Measurements from ENCODE around the gene TJP1. TPM values are rescaled to one million over a fixed set of nuclear protein-coding genes. Genes with fewer than 3 reads are reported as not detected.

Gene TJP1
- total RNA-seq, 1 experiment from 2014 or later = 140 TPM

- Histone ChIP-seq H3K56ac (ENCODE audit: insufficient read length, low read depth, low read length) (no peak overlapping the region), H4K5ac (ENCODE audit: insufficient read length, low read depth, low read length) (no peak overlapping the region), H3K18ac (ENCODE audit: insufficient read length, low read depth, low read length) (no peak overlapping the region), H3K27me3 (ENCODE audit: insufficient read depth, low read length) (no peaks in the 10 kb centered on the region), H3T11ph (ENCODE audit: low read length) (no peak overlapping the region), H2BK15ac (ENCODE audit: low read depth, low read length) (no peak overlapping the region), H4K91ac (ENCODE audit: insufficient read length, low read depth, low read length) (no peak overlapping the region), H3K4me2 (ENCODE audit: insufficient read depth, insufficient read length, low read length) (no peak overlapping the region), H3K23me2 (ENCODE audit: insufficient read length, low read depth, low read length, poor library complexity, severe bottlenecking) (no peaks in the 10 kb centered on the region), H2BK12ac (ENCODE audit: insufficient read length, low read depth, low read length) (no peak overlapping the region), H2BK20ac (ENCODE audit: low read depth, low read length, poor library complexity, severe bottlenecking) (no peak overlapping the region), H2BK5ac (ENCODE audit: insufficient read length, low read length) (no peak overlapping the region), H3K9me3 (ENCODE audit: control insufficient read depth, low read depth, low read length) (no peaks in the 10 kb centered on the region), H3K4ac (ENCODE audit: low read depth, low read length) (no peak overlapping the region), H2AK5ac (ENCODE audit: insufficient read length, low read length) (no peak overlapping the region), H2AFZ (ENCODE audit: low read length) (no peak overlapping the region), H3K79me1 (ENCODE audit: insufficient read depth, low read depth, low read length, poor library complexity, severe bottlenecking) (no peaks in the 10 kb centered on the region), H3K4me1 (ENCODE audit: insufficient read depth, low read length) (no peaks in the 10 kb centered on the region), H4K20me1 (ENCODE audit: control insufficient read depth, insufficient read depth, insufficient read length) (no peaks in the 10 kb centered on the region), H3K14ac (ENCODE audit: insufficient read depth, low read length) (no peak overlapping the region), H3K27ac (ENCODE audit: insufficient read length, low read depth, low read length) (no peak overlapping the region), H3K79me2 (ENCODE audit: insufficient read depth, low read length) (no peaks in the 10 kb centered on the region), H4K8ac (replicated peaks; ENCODE audit: insufficient read length, low read depth, low read length) (no peak overlapping the region), H3K23ac (ENCODE audit: insufficient read length, low read depth, low read length) (no peak overlapping the region), H3K9ac (ENCODE audit: extremely low read depth, insufficient read length, low read length) (no peak overlapping the region), H2BK120ac (ENCODE audit: low read depth, low read length, poor library complexity, severe bottlenecking) (no peak overlapping the region)
- H3K4me1 Mint-ChIP-seq = peaks cover 0 to 9% of the 10 kb centered on the region in 2 experiments; a peak in 3 of 4 replicates
- peaks cover 0 to 7% (median 6%) of the 10 kb centered on the region in 3 experiments; a peak in 5 of 7 replicates for H3K36me3 Mint-ChIP-seq (ENCODE audit: insufficient read depth in 1 of 3, low read depth in 3 of 3)
- no CpG with 5 or more reads among the region's 7 CpGs for WGBS (ENCODE audit: extremely low coverage, insufficient read length, low lambda C conversion rate)
- H3K27ac Mint-ChIP-seq = no peak overlapping the region
- H3K9me3 Mint-ChIP-seq = no peaks in the 10 kb centered on the region
- H3K4me3 Mint-ChIP-seq = no peak overlapping the region; a peak in 1 of 5 replicates
- DNase-seq = no peak
- TF ChIP-seq, protein P1, sequence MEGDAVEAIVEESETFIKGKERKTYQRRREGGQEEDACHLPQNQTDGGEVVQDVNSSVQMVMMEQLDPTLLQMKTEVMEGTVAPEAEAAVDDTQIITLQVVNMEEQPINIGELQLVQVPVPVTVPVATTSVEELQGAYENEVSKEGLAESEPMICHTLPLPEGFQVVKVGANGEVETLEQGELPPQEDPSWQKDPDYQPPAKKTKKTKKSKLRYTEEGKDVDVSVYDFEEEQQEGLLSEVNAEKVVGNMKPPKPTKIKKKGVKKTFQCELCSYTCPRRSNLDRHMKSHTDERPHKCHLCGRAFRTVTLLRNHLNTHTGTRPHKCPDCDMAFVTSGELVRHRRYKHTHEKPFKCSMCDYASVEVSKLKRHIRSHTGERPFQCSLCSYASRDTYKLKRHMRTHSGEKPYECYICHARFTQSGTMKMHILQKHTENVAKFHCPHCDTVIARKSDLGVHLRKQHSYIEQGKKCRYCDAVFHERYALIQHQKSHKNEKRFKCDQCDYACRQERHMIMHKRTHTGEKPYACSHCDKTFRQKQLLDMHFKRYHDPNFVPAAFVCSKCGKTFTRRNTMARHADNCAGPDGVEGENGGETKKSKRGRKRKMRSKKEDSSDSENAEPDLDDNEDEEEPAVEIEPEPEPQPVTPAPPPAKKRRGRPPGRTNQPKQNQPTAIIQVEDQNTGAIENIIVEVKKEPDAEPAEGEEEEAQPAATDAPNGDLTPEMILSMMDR (conservative IDR thresholded peaks at IDR 0.05) = peak; percentile 54; the same call in 2 of the 3 replicates
- H3K27me3 Mint-ChIP-seq (ENCODE audit: low read depth) = no peaks in the 10 kb centered on the region; the same call in 1 of the 2 replicates
Measured at GRCh38 chr15:29695489-29696167, 126.6 kb downstream of the TJP1 start.
